Measurements from ENCODE around the gene TOMM40L. TPM values are rescaled to one million over a fixed set of nuclear protein-coding genes. Genes with fewer than 3 reads are reported as not detected.
A peak's percentile ranks its signal among the peaks of the same experiment; 100 is the strongest.

Gene TOMM40L
- total RNA-seq, 3 donors from 2014 or later: 6.9 to 9.4 (median 8.2) TPM

- H3K9me3 ChIP-seq: no peaks in the 10 kb centered on the region
- peak overlapping the region; percentile 61 to 64 for H3K27ac ChIP-seq
- DNase-seq (ENCODE audit: low spot score in 2 of 2): no peak
- no peaks in the 10 kb centered on the region for H3K36me3 ChIP-seq
- H3K27me3 ChIP-seq: no peaks in the 10 kb centered on the region
- TF ChIP-seq POLR2AphosphoS5 (IDR thresholded peaks at IDR 0.05) (no peak), CTCF (IDR thresholded peaks at IDR 0.05) (no peak), POLR2A (IDR thresholded peaks at IDR 0.05) (no peak)
- peak overlapping the region; percentile 62 to 83 (median 67) for H3K4me3 ChIP-seq
- peaks cover 0 to 7% of the 10 kb centered on the region in 2 donors for H3K4me1 ChIP-seq
- intact Hi-C loops (cut with DNase I; ENCODE audit: low total_unique reads): loop anchor here (10.0 kb wide), 1 partner anchor 158 kb away; no protein-coding TSS in a partner anchor
These were observed 456 bp downstream of the TOMM40L start for GRCh38 chr1:161226320-161226711.

GRCh38 chr1:161226759-161227158 lies 899 bp downstream of the TOMM40L start:
- intact Hi-C loops (cut with DNase I; ENCODE audit: low total_unique reads): loop anchor here (10.0 kb wide), 1 partner anchor 158 kb away; no protein-coding TSS in a partner anchor

GRCh38 chr1:161227196-161227871 lies 1.5 kb downstream of the TOMM40L start:
- no peaks in the 10 kb centered on the region for H3K36me3 ChIP-seq
- no peaks in the 10 kb centered on the region for H3K27me3 ChIP-seq
- intact Hi-C loops (cut with DNase I; ENCODE audit: low total_unique reads): loop anchor here (10.0 kb wide), 1 partner anchor 157 kb away; no protein-coding TSS in a partner anchor
- H3K9me3 ChIP-seq: no peaks in the 10 kb centered on the region
- DNase-seq (ENCODE audit: low spot score in 2 of 2): peak; percentile 60 to 86
- H3K27ac ChIP-seq: peak overlapping the region; percentile 62 to 78
- peak overlapping the region in 2 of 3 donors; percentile 32 to 57 for H3K4me3 ChIP-seq
- no peak for TF ChIP-seq POLR2AphosphoS5 (IDR thresholded peaks at IDR 0.05)
- no peak for TF ChIP-seq POLR2A (IDR thresholded peaks at IDR 0.05)
- peak; percentile 87 to 91 (median 88) for TF ChIP-seq CTCF (IDR thresholded peaks at IDR 0.05)
- peaks cover 0 to 7% of the 10 kb centered on the region in 2 donors for H3K4me1 ChIP-seq

More at GRCh38 chr1:161226759-161227158, 899 bp downstream of the TOMM40L start:
- Histone ChIP-seq H3K4me3 (peak overlapping the region; percentile 62 to 83 (median 67)), H3K27ac (peak overlapping the region; percentile 61 to 78), H3K36me3 (no peaks in the 10 kb centered on the region), H3K4me1 (peaks cover 0 to 7% of the 10 kb centered on the region in 2 donors), H3K27me3 (no peaks in the 10 kb centered on the region), H3K9me3 (no peaks in the 10 kb centered on the region)
- no peak for DNase-seq (ENCODE audit: low spot score in 2 of 2)
- no peak for TF ChIP-seq POLR2A (IDR thresholded peaks at IDR 0.05)
- TF ChIP-seq CTCF (IDR thresholded peaks at IDR 0.05): no peak
- TF ChIP-seq POLR2AphosphoS5 (IDR thresholded peaks at IDR 0.05): no peak

GRCh38 chr1:161228032-161228431 lies 2.2 kb downstream of the TOMM40L start:
- peak overlapping the region in 1 of 3 donors; percentile 57 for H3K4me3 ChIP-seq
- peaks cover 0 to 7% of the 10 kb centered on the region in 2 donors for H3K4me1 ChIP-seq
- DNase-seq (ENCODE audit: low spot score in 2 of 2): no peak
- H3K9me3 ChIP-seq: no peaks in the 10 kb centered on the region
- H3K27me3 ChIP-seq: no peaks in the 10 kb centered on the region
- intact Hi-C loops (cut with DNase I; ENCODE audit: low total_unique reads): loop anchor here (10.0 kb wide), 1 partner anchor 157 kb away; no protein-coding TSS in a partner anchor
- peak overlapping the region; percentile 62 to 78 for H3K27ac ChIP-seq
- TF ChIP-seq CTCF (IDR thresholded peaks at IDR 0.05) (no peak), POLR2A (IDR thresholded peaks at IDR 0.05) (no peak), POLR2AphosphoS5 (IDR thresholded peaks at IDR 0.05) (no peak)
- H3K36me3 ChIP-seq: no peaks in the 10 kb centered on the region

- TF ChIP-seq POLR2AphosphoS5 (IDR thresholded peaks at IDR 0.05) (no peak), CTCF (IDR thresholded peaks at IDR 0.05) (no peak), POLR2A (IDR thresholded peaks at IDR 0.05) (no peak)
- DNase-seq (ENCODE audit: low spot score in 2 of 2): no peak
- Histone ChIP-seq H3K4me1 (peaks cover 0 to 7% of the 10 kb centered on the region in 2 donors), H3K27ac (no peak overlapping the region), H3K36me3 (no peaks in the 10 kb centered on the region), H3K4me3 (no peak overlapping the region), H3K9me3 (no peaks in the 10 kb centered on the region), H3K27me3 (no peaks in the 10 kb centered on the region)
- intact Hi-C loops (cut with DNase I; ENCODE audit: low total_unique reads): loop anchor here (10.0 kb wide), 1 partner anchor 155 kb away; no protein-coding TSS in a partner anchor
These were observed 4.0 kb downstream of the TOMM40L start for GRCh38 chr1:161229896-161230295.

Data from breast epithelium (tissue), 4 donors.